ENCODE measurements around the gene CHN2.

DNA sequence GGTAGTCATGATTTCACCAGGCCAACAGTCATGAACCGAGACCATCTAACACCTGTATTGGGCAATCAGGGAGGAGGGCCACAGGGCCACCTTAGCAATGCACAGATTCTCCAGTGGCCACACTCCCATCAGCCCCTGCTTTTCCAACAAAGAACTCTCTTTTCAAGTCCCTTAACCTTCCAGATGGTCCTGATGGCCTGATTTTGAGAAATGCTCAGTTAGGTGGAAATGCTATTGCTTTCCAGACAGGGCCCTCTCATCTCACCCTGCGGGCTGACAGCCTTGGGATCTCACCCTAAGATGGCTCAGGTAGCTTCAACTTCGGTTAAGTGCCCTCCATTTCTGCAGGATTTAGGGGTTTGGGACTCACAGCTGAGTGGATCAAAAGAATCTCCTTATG is 237.1 kb downstream of the CHN2 start:
- TF ChIP-seq TAF1 (IDR thresholded peaks at IDR 0.05; ENCODE audit: low read depth) (no peak), POLR2AphosphoS5 (IDR thresholded peaks at IDR 0.05) (no peak)
- TF ChIP-seq, protein P1, sequence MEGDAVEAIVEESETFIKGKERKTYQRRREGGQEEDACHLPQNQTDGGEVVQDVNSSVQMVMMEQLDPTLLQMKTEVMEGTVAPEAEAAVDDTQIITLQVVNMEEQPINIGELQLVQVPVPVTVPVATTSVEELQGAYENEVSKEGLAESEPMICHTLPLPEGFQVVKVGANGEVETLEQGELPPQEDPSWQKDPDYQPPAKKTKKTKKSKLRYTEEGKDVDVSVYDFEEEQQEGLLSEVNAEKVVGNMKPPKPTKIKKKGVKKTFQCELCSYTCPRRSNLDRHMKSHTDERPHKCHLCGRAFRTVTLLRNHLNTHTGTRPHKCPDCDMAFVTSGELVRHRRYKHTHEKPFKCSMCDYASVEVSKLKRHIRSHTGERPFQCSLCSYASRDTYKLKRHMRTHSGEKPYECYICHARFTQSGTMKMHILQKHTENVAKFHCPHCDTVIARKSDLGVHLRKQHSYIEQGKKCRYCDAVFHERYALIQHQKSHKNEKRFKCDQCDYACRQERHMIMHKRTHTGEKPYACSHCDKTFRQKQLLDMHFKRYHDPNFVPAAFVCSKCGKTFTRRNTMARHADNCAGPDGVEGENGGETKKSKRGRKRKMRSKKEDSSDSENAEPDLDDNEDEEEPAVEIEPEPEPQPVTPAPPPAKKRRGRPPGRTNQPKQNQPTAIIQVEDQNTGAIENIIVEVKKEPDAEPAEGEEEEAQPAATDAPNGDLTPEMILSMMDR (IDR thresholded peaks at IDR 0.05; ENCODE audit: poor library complexity, severe bottlenecking): no peak
